ENCODE data around the gene TSHZ2.

DNA sequence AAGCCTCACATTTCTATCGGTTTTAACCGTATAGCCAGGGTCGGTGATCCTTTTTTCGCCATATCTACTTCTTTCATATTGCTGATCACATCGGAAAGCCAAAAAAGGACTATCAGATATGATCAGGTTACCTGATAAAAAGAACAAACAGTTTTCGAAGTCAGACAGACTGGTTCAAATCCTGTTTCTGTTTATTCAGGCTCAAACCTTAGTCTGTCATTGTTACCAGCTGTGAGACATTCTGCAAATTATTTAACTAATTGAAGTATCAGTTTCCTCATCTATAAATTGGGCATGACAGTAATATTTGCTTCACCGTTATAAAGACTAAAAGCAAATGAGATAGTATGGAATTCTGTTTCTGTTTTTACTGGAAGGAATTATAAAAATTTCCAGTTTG is 111.3 kb downstream of the TSHZ2 start:
- TF ChIP-seq POLR2A (IDR thresholded peaks at IDR 0.05; ENCODE audit: borderline replicate concordance, extremely low read depth, insufficient read depth, insufficient read length), result no peak
- TF ChIP-seq CEBPB (IDR thresholded peaks at IDR 0.05; ENCODE audit: low read depth), result no peak
- TF ChIP-seq, protein P1, sequence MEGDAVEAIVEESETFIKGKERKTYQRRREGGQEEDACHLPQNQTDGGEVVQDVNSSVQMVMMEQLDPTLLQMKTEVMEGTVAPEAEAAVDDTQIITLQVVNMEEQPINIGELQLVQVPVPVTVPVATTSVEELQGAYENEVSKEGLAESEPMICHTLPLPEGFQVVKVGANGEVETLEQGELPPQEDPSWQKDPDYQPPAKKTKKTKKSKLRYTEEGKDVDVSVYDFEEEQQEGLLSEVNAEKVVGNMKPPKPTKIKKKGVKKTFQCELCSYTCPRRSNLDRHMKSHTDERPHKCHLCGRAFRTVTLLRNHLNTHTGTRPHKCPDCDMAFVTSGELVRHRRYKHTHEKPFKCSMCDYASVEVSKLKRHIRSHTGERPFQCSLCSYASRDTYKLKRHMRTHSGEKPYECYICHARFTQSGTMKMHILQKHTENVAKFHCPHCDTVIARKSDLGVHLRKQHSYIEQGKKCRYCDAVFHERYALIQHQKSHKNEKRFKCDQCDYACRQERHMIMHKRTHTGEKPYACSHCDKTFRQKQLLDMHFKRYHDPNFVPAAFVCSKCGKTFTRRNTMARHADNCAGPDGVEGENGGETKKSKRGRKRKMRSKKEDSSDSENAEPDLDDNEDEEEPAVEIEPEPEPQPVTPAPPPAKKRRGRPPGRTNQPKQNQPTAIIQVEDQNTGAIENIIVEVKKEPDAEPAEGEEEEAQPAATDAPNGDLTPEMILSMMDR (IDR thresholded peaks at IDR 0.05 in 2 of 3, conservative IDR thresholded peaks at IDR 0.05 in 1 of 3; ENCODE audit: borderline replicate concordance in 1 of 3, insufficient read depth in 1 of 3, low read depth in 2 of 3, low read length in 2 of 3), result no peak
- TF ChIP-seq, protein P2, sequence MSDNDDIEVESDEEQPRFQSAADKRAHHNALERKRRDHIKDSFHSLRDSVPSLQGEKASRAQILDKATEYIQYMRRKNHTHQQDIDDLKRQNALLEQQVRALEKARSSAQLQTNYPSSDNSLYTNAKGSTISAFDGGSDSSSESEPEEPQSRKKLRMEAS (IDR thresholded peaks at IDR 0.05), result no peak
- no peak for TF ChIP-seq SRF (IDR thresholded peaks at IDR 0.05; ENCODE audit: low read depth)

All from HCT116 (cell line).